Activated CD4-positive, alpha-beta T cell treated with anti-CD3 and anti-CD28 coated beads for 36 hours (primary cell): ENCODE data around the gene GMIP. TPM values are rescaled to one million over a fixed set of nuclear protein-coding genes. Genes with fewer than 3 reads are reported as not detected.

Experiments
- ATAC-seq: fragments of 200-7000 bp; cut with Tn5 transposase; one replicate; pipeline ENCODE4 v1.10.0; 2021; ENCODE audit warnings: mild to moderate bottlenecking, moderate library complexity
- CTCF ChIA-PET: fragments of 350-600 bp; sonication (Branson Sonifier 250); formaldehyde crosslinking; loops from one replicate; lab custom pipeline; 2021; ENCODE audit warnings: antibody characterized with exemption; lab: Charles Lee
- POLR2A ChIA-PET: fragments of 350-600 bp; sonication (Branson Sonifier 250); formaldehyde crosslinking; loops from one replicate; lab custom pipeline; 2021; ENCODE audit warnings: antibody characterized with exemption, inconsistent platforms; lab: Charles Lee
- DNase-seq: peaks from one replicate; pipeline ENCODE4 v3.0.0-alpha.2; 2020
- H3K27ac Mint-ChIP-seq: one replicate; pipeline ENCODE4 v1.8.0; 2021; ENCODE audit warnings: mixed read lengths
- H3K27me3 Mint-ChIP-seq: one replicate; pipeline ENCODE4 v1.8.0; 2021; ENCODE audit warnings: mixed read lengths
- H3K36me3 Mint-ChIP-seq: one replicate; pipeline ENCODE4 v1.8.0; 2021; ENCODE audit warnings: low read depth, mixed read lengths
- H3K4me1 Mint-ChIP-seq: one replicate; pipeline ENCODE4 v1.8.0; 2021; ENCODE audit warnings: mixed read lengths
- H3K4me3 Mint-ChIP-seq: one replicate; pipeline ENCODE4 v1.8.0; 2021; ENCODE audit warnings: mild to moderate bottlenecking, moderate library complexity, mixed read lengths
- H3K9me3 Mint-ChIP-seq: one replicate; pipeline ENCODE4 v1.8.0; 2021; ENCODE audit warnings: low read depth, mixed read lengths
- intact Hi-C, 2 experiments: fragments of 100-400 bp; cut with DNase I in 1 of 2; cut with micrococcal nuclease in 1 of 2; formaldehyde crosslinking; loops; one replicate each; pipeline versions ENCODE4 v1.14.2 to v1.15.1; 2022 to 2024; cut with DNase I, micrococcal nuclease
- total RNA-seq, 2 experiments: library from RNA; stranded (reverse); gene quantifications; one replicate each; pipeline ENCODE4 v1.2.3, GENCODE V29; 2021

Gene GMIP
- total RNA-seq, 2 experiments from 2014 or later = 54.9 to 56.6 TPM

- POLR2A ChIA-PET = interaction anchor here (0.8 kb wide), 1 partner anchor 12 kb away, joined by 3 read pairs; no protein-coding TSS in a partner anchor
- no peaks in the 10 kb centered on the region for H3K9me3 Mint-ChIP-seq
- intact Hi-C loops = no loop called here
- H3K4me1 Mint-ChIP-seq = no peaks in the 10 kb centered on the region
- no peaks in the 10 kb centered on the region for H3K27me3 Mint-ChIP-seq
- CTCF ChIA-PET = interaction anchor here (0.9 to 2.2 kb wide), 2 partner anchors 95 to 117 kb away, joined by 3 to 5 read pairs; no protein-coding TSS in a partner anchor
- H3K36me3 Mint-ChIP-seq = peaks cover 44% of the 10 kb centered on the region
- no peak overlapping the region for H3K4me3 Mint-ChIP-seq
- ATAC-seq (no peak), DNase-seq (no peak)
- H3K27ac Mint-ChIP-seq = no peak overlapping the region
These were observed 6.1 kb upstream of the GMIP start for GRCh38 chr19:19649580-19649995.

- intact Hi-C loops = no loop called here
- H3K4me1 Mint-ChIP-seq = no peaks in the 10 kb centered on the region
- CTCF ChIA-PET = interaction anchor here (0.5 to 0.9 kb wide), 2 partner anchors 95 to 471 kb away, joined by 3 read pairs; no protein-coding TSS in a partner anchor
- H3K9me3 Mint-ChIP-seq = no peaks in the 10 kb centered on the region
- H3K4me3 Mint-ChIP-seq = no peak overlapping the region
- POLR2A ChIA-PET = interaction anchor here (0.8 kb wide), 1 partner anchor 12 kb away, joined by 3 read pairs; no protein-coding TSS in a partner anchor
- H3K27me3 Mint-ChIP-seq = no peaks in the 10 kb centered on the region
- no peak overlapping the region for H3K27ac Mint-ChIP-seq
- DNase-seq (no peak), ATAC-seq (no peak)
- peaks cover 45% of the 10 kb centered on the region for H3K36me3 Mint-ChIP-seq
These were observed 5.7 kb upstream of the GMIP start for GRCh38 chr19:19649155-19649554.

GRCh38 chr19:19647037-19647835 is 3.8 kb upstream of the GMIP start:
- peaks cover 38% of the 10 kb centered on the region for H3K36me3 Mint-ChIP-seq
- ChIA-PET CTCF (interaction anchor here (0.6 kb wide), 1 partner anchor 116 kb away, joined by 4 read pairs; no protein-coding TSS in a partner anchor), POLR2A (no interaction called here)
- H3K27ac Mint-ChIP-seq = no peak overlapping the region
- H3K9me3 Mint-ChIP-seq = no peaks in the 10 kb centered on the region
- no peaks in the 10 kb centered on the region for H3K27me3 Mint-ChIP-seq
- intact Hi-C loops = no loop called here
- no peak overlapping the region for H3K4me3 Mint-ChIP-seq
- peaks cover 6% of the 10 kb centered on the region for H3K4me1 Mint-ChIP-seq
- ATAC-seq = no peak
- no peak for DNase-seq

- H3K9me3 Mint-ChIP-seq = no peaks in the 10 kb centered on the region
These were observed 1.9 kb upstream of the GMIP start for GRCh38 chr19:19645233-19645870.

GRCh38 chr19:19644054-19644388 is 564 bp upstream of the GMIP start:
- Mint-ChIP-seq H3K36me3 (peaks cover 32% of the 10 kb centered on the region), H3K4me3 (peak overlapping the region; percentile 100), H3K27me3 (no peaks in the 10 kb centered on the region), H3K27ac (peak overlapping the region; percentile 96), H3K9me3 (no peaks in the 10 kb centered on the region), H3K4me1 (peaks cover 10% of the 10 kb centered on the region)
- intact Hi-C loops = loop anchor here (1.0 to 5.0 kb wide), 2 partner anchors 112 to 452 kb away; partner anchors contain the start of genes BORCS8 (in 1 of the 2) and RFXANK (in 1 of the 2)
- ChIA-PET CTCF (interaction anchor here (0.6 to 2.5 kb wide), 15 partner anchors 17 to 316 kb away, joined by 3 to 30 read pairs (median 4); no protein-coding TSS in a partner anchor), POLR2A (interaction anchor here (0.7 kb wide), 1 partner anchor 112 kb away, joined by 3 read pairs; no protein-coding TSS in a partner anchor)
- DNase-seq = no peak
- no peak for ATAC-seq

More at GRCh38 chr19:19645233-19645870, 1.9 kb upstream of the GMIP start:
- POLR2A ChIA-PET = no interaction called here
- intact Hi-C loops = no loop called here
- DNase-seq (no peak), ATAC-seq (no peak)
- Mint-ChIP-seq H3K4me1 (peaks cover 10% of the 10 kb centered on the region), H3K27me3 (no peaks in the 10 kb centered on the region), H3K27ac (no peak overlapping the region), H3K36me3 (peaks cover 29% of the 10 kb centered on the region), H3K4me3 (no peak overlapping the region)
- CTCF ChIA-PET = interaction anchor here (1.0 to 2.5 kb wide), 2 partner anchors 25 to 114 kb away, joined by 3 to 30 read pairs; no protein-coding TSS in a partner anchor

- intact Hi-C loops = loop anchor here (1.0 to 5.0 kb wide), 10 partner anchors 14 to 450 kb away; partner anchors contain the start of genes PBX4 (in 2 of the 2), ATP13A1 (in 1 of the 2), BORCS8 (in 1 of the 2) and LPAR2 (in 1 of the 2)
- Mint-ChIP-seq H3K36me3 (peaks cover 33% of the 10 kb centered on the region), H3K27me3 (no peaks in the 10 kb centered on the region), H3K27ac (peak overlapping the region; percentile 96), H3K4me3 (peak overlapping the region; percentile 100), H3K4me1 (peaks cover 10% of the 10 kb centered on the region), H3K9me3 (no peaks in the 10 kb centered on the region)
- ATAC-seq (peak; percentile 54), DNase-seq (peak; percentile 68)
- CTCF ChIA-PET = interaction anchor here (0.7 kb wide), 1 partner anchor 40 kb away, joined by 3 read pairs; no protein-coding TSS in a partner anchor
- POLR2A ChIA-PET = no interaction called here
These were observed 825 bp downstream of the GMIP start for GRCh38 chr19:19642506-19643157.

- intact Hi-C loops = no loop called here
- Mint-ChIP-seq H3K27me3 (no peaks in the 10 kb centered on the region), H3K4me1 (peaks cover 11% of the 10 kb centered on the region), H3K27ac (no peak overlapping the region), H3K4me3 (no peak overlapping the region), H3K9me3 (no peaks in the 10 kb centered on the region), H3K36me3 (peaks cover 47% of the 10 kb centered on the region)
- POLR2A ChIA-PET = no interaction called here
- peak; percentile 41 for DNase-seq
- CTCF ChIA-PET = no interaction called here
- no peak for ATAC-seq
These were observed 5.8 kb downstream of the GMIP start for GRCh38 chr19:19637523-19638251.

- ATAC-seq = no peak
- ChIA-PET POLR2A (no interaction called here), CTCF (no interaction called here)
- Mint-ChIP-seq H3K4me3 (no peak overlapping the region), H3K27ac (no peak overlapping the region), H3K36me3 (peaks cover 50% of the 10 kb centered on the region), H3K9me3 (no peaks in the 10 kb centered on the region), H3K27me3 (no peaks in the 10 kb centered on the region), H3K4me1 (peaks cover 7% of the 10 kb centered on the region)
- DNase-seq = no peak
- intact Hi-C loops = no loop called here
These were observed 6.3 kb downstream of the GMIP start for GRCh38 chr19:19637186-19637522.

GRCh38 chr19:19636573-19637185 is 6.8 kb downstream of the GMIP start:
- ATAC-seq = no peak
- Mint-ChIP-seq H3K27me3 (no peaks in the 10 kb centered on the region), H3K4me3 (no peak overlapping the region), H3K27ac (no peak overlapping the region), H3K36me3 (peaks cover 50% of the 10 kb centered on the region), H3K4me1 (peaks cover 4% of the 10 kb centered on the region), H3K9me3 (no peaks in the 10 kb centered on the region)
- ChIA-PET CTCF (interaction anchor here (0.5 kb wide), 1 partner anchor 272 kb away, joined by 3 read pairs; no protein-coding TSS in a partner anchor), POLR2A (interaction anchor here (0.6 to 0.7 kb wide), 3 partner anchors 12 to 231 kb away, joined by 3 read pairs; partner anchors contain the start of gene GATAD2A)
- DNase-seq = no peak
- intact Hi-C loops = no loop called here

- no peaks in the 10 kb centered on the region for H3K27me3 Mint-ChIP-seq
- no peak overlapping the region for H3K4me3 Mint-ChIP-seq
- no peak for DNase-seq
- no peak overlapping the region for H3K27ac Mint-ChIP-seq
- ATAC-seq = no peak
- H3K9me3 Mint-ChIP-seq = no peaks in the 10 kb centered on the region
- intact Hi-C loops = no loop called here
- H3K4me1 Mint-ChIP-seq = peaks cover 4% of the 10 kb centered on the region
- POLR2A ChIA-PET = no interaction called here
- H3K36me3 Mint-ChIP-seq = peaks cover 49% of the 10 kb centered on the region
- CTCF ChIA-PET = interaction anchor here (0.7 kb wide), 1 partner anchor 44 kb away, joined by 3 read pairs; no protein-coding TSS in a partner anchor
These were observed 8.1 kb downstream of the GMIP start for GRCh38 chr19:19635313-19635702.
